CD4-positive, alpha-beta T cell (primary cell): ENCODE results near the gene WDPCP. TPM values are rescaled to one million over a fixed set of nuclear protein-coding genes. Genes with fewer than 3 reads are reported as not detected.

Experiments
- ATAC-seq: fragments of 200-7000 bp; cut with Tn5 transposase; one replicate; pipeline ENCODE4 v1.10.0; 2022; ENCODE audit warnings: mild to moderate bottlenecking; ENCODE audit not compliant: poor library complexity
- CTCF ChIA-PET: fragments of 350-600 bp; sonication (Branson Sonifier 250); formaldehyde crosslinking; loops from one replicate; lab custom pipeline; 2021; ENCODE audit warnings: antibody characterized with exemption, inconsistent platforms; lab: Charles Lee
- POLR2A ChIA-PET: fragments of 350-600 bp; sonication (Branson Sonifier 250); formaldehyde crosslinking; loops from one replicate; lab custom pipeline; 2021; ENCODE audit warnings: antibody characterized with exemption, inconsistent platforms; lab: Charles Lee
- DNase-seq, 14 experiments: peaks; one replicate each; pipeline ENCODE4 v3.0.0-alpha.2; 2013 to 2020; ENCODE audit warnings: mixed read lengths in 2 of 14
- H3K27ac ChIP-seq, 2 donors: one replicate each; pipeline versions ENCODE4 v1.5.1 to v1.7.0; 2013; ENCODE audit warnings: low read length in 2 of 2, low read depth in 1 of 2, mild to moderate bottlenecking in 1 of 2
- H3K27me3 ChIP-seq, 2 experiments: 1 replicate in 1 of 2; 2 replicates in 1 of 2; pipeline versions ENCODE4 v1.6.1 to v1.7.0; 2013; ENCODE audit warnings: low read length in 2 of 2, control low read depth in 1 of 2, mild to moderate bottlenecking in 1 of 2, moderate library complexity in 1 of 2; ENCODE audit not compliant: insufficient read depth in 2 of 2, control insufficient read depth in 1 of 2
- H3K36me3 ChIP-seq: one replicate; pipeline ENCODE4 v1.6.1; 2013; ENCODE audit warnings: low read length, control low read depth; ENCODE audit not compliant: insufficient read depth
- H3K4me1 ChIP-seq: one replicate; pipeline ENCODE4 v1.6.1; 2013; ENCODE audit warnings: low read length, control low read depth; ENCODE audit not compliant: insufficient read depth
- H3K4me3 ChIP-seq: one replicate; pipeline ENCODE4 v1.5.1; 2013; ENCODE audit warnings: mild to moderate bottlenecking, low read length, moderate library complexity
- H3K9me3 ChIP-seq, 2 experiments: 1 replicate in 1 of 2; 2 replicates in 1 of 2; pipeline versions ENCODE4 v1.6.1 to v1.7.0; 2013; ENCODE audit warnings: low read length in 2 of 2, mild to moderate bottlenecking in 2 of 2, control low read depth in 1 of 2, moderate library complexity in 1 of 2; ENCODE audit not compliant: control insufficient read depth in 1 of 2, insufficient read depth in 1 of 2
- H3K27ac Mint-ChIP-seq: one replicate; pipeline ENCODE4 v1.8.0; 2020; ENCODE audit warnings: mixed read lengths
- H3K27me3 Mint-ChIP-seq: one replicate; pipeline ENCODE4 v1.8.0; 2021; ENCODE audit warnings: mixed read lengths
- H3K36me3 Mint-ChIP-seq: one replicate; pipeline ENCODE4 v1.8.0; 2021; ENCODE audit warnings: low read depth, mixed read lengths
- H3K4me1 Mint-ChIP-seq: one replicate; pipeline ENCODE4 v1.8.0; 2021; ENCODE audit warnings: low read depth, mixed read lengths
- H3K4me3 Mint-ChIP-seq: one replicate; pipeline ENCODE4 v1.8.0; 2020; ENCODE audit warnings: mild to moderate bottlenecking, mixed read lengths
- H3K9me3 Mint-ChIP-seq: one replicate; pipeline ENCODE4 v1.8.0; 2020; ENCODE audit warnings: mixed read lengths
- intact Hi-C, 2 experiments: fragments of 100-400 bp; cut with DNase I in 1 of 2; cut with micrococcal nuclease in 1 of 2; formaldehyde crosslinking; loops; one replicate each; pipeline versions ENCODE4 v1.15.1 to v1.9.0; 2023 to 2025; cut with DNase I, micrococcal nuclease
- total RNA-seq, 174 experiments: library from RNA in 2 of 174; stranded (reverse) in 2 of 174; gene quantifications; one replicate each; pipeline ENCODE4 v1.2.3 and lab custom pipeline; 2021 to 2026
- TF ChIP-seq, protein P1 (sequence below): fragments of 200-600 bp; IDR thresholded peaks from one replicate; pipeline ENCODE4 v1.8.0; 2022; ENCODE audit warnings: antibody characterized with exemption, mild to moderate bottlenecking

Gene WDPCP
- total RNA-seq, 2 experiments from 2014 or later: 8.7 to 9.9 TPM

DNA sequence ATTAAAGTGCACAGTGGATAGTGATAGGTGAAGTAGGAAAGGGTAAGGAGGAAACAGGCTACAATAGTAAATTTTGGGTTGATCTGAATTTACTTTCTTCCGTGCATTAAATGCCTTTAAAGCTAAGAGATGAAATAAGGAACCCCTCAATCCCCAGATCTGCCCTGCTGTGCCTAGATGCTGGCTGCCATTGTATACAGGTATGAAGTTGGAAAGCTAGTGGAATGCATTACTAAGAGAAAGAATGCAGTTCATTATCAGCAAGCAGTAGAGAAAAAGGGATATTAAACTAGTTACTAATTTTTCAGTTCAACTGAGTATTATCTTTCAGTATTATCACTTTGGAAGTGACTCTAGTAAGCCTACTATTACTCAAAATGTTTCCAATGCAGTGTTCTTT, 93.3 kb downstream of the WDPCP start:
- no peaks in the 10 kb centered on the region for H3K36me3 ChIP-seq
- Mint-ChIP-seq H3K27ac (no peak overlapping the region), H3K4me3 (no peak overlapping the region), H3K27me3 (no peaks in the 10 kb centered on the region), H3K9me3 (no peaks in the 10 kb centered on the region), H3K36me3 (peaks cover 5% of the 10 kb centered on the region), H3K4me1 (no peaks in the 10 kb centered on the region)
- DNase-seq: no peak
- H3K4me1 ChIP-seq: no peaks in the 10 kb centered on the region
- TF ChIP-seq, protein P1, sequence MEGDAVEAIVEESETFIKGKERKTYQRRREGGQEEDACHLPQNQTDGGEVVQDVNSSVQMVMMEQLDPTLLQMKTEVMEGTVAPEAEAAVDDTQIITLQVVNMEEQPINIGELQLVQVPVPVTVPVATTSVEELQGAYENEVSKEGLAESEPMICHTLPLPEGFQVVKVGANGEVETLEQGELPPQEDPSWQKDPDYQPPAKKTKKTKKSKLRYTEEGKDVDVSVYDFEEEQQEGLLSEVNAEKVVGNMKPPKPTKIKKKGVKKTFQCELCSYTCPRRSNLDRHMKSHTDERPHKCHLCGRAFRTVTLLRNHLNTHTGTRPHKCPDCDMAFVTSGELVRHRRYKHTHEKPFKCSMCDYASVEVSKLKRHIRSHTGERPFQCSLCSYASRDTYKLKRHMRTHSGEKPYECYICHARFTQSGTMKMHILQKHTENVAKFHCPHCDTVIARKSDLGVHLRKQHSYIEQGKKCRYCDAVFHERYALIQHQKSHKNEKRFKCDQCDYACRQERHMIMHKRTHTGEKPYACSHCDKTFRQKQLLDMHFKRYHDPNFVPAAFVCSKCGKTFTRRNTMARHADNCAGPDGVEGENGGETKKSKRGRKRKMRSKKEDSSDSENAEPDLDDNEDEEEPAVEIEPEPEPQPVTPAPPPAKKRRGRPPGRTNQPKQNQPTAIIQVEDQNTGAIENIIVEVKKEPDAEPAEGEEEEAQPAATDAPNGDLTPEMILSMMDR: no peak
- ChIA-PET CTCF (no interaction called here), POLR2A (no interaction called here)
- no peak overlapping the region for H3K4me3 ChIP-seq
- no peak overlapping the region for H3K27ac ChIP-seq
- no peaks in the 10 kb centered on the region for H3K27me3 ChIP-seq
- no peaks in the 10 kb centered on the region for H3K9me3 ChIP-seq
- ATAC-seq: no peak
- intact Hi-C loops: loop anchor here in 1 of 2 experiments (1.0 kb wide), 1 partner anchor 15 kb away; no protein-coding TSS in a partner anchor

GRCh38 chr2:63494100-63494499, 94.2 kb downstream of the WDPCP start:
- no peaks in the 10 kb centered on the region for H3K9me3 Mint-ChIP-seq
- TF ChIP-seq, protein P1: no peak
- peaks cover 5% of the 10 kb centered on the region for H3K36me3 Mint-ChIP-seq
- H3K4me3 ChIP-seq: no peak overlapping the region
- DNase-seq: no peak
- intact Hi-C loops: no loop called here
- H3K36me3 ChIP-seq: no peaks in the 10 kb centered on the region
- H3K9me3 ChIP-seq: no peaks in the 10 kb centered on the region
- no peak for ATAC-seq
- H3K4me1 Mint-ChIP-seq: no peaks in the 10 kb centered on the region
- no peaks in the 10 kb centered on the region for H3K27me3 ChIP-seq
- no peaks in the 10 kb centered on the region for H3K27me3 Mint-ChIP-seq
- POLR2A ChIA-PET: no interaction called here
- H3K27ac ChIP-seq: no peak overlapping the region
- CTCF ChIA-PET: no interaction called here
- H3K27ac Mint-ChIP-seq: no peak overlapping the region
- H3K4me3 Mint-ChIP-seq: no peak overlapping the region
- H3K4me1 ChIP-seq: no peaks in the 10 kb centered on the region

- intact Hi-C loops: loop anchor here in 1 of 2 experiments (5.0 kb wide), 1 partner anchor 1031 kb away; no protein-coding TSS in a partner anchor
- H3K27ac Mint-ChIP-seq: no peak overlapping the region
- Histone ChIP-seq H3K27me3 (no peaks in the 10 kb centered on the region), H3K9me3 (no peaks in the 10 kb centered on the region), H3K4me1 (no peaks in the 10 kb centered on the region), H3K27ac (no peak overlapping the region), H3K4me3 (no peak overlapping the region), H3K36me3 (no peaks in the 10 kb centered on the region)
- H3K9me3 Mint-ChIP-seq: no peaks in the 10 kb centered on the region
- POLR2A ChIA-PET: no interaction called here
- DNase-seq: peak in 2 of 14 experiments; percentile 3 to 12
- TF ChIP-seq, protein P1: no peak
- no peak overlapping the region for H3K4me3 Mint-ChIP-seq
- H3K4me1 Mint-ChIP-seq: no peaks in the 10 kb centered on the region
- CTCF ChIA-PET: interaction anchor here (1.0 kb wide), 1 partner anchor 11 kb away, joined by 3 read pairs; no protein-coding TSS in a partner anchor
- ATAC-seq: no peak
- H3K36me3 Mint-ChIP-seq: peaks cover 10% of the 10 kb centered on the region
- H3K27me3 Mint-ChIP-seq: no peaks in the 10 kb centered on the region
These were observed 100.1 kb downstream of the WDPCP start for GRCh38 chr2:63488118-63488713.
